GM23248 (cell line): ENCODE results near the gene GXYLT2. TPM values are rescaled to one million over a fixed set of nuclear protein-coding genes. Genes with fewer than 3 reads are reported as not detected.

Source experiments
- DNase-seq: peaks from one replicate; pipeline ENCODE4 v3.0.0-alpha.2; 2015
- H2AFZ ChIP-seq: fragments of 200-600 bp; sonication (generic); 2 replicates; pipeline ENCODE4 v1.6.1; 2016; ENCODE audit warnings: antibody characterized with exemption
- H3F3A ChIP-seq: fragments of 200-600 bp; sonication (generic); 2 replicates; pipeline ENCODE4 v1.6.1; 2016; ENCODE audit warnings: mild to moderate bottlenecking, antibody characterized with exemption, mixed run types; ENCODE audit not compliant: insufficient read depth
- H3K27ac ChIP-seq: fragments of 200-600 bp; sonication (generic); 2 replicates; pipeline ENCODE4 v1.5.1; 2016; ENCODE audit warnings: mild to moderate bottlenecking
- H3K27me3 ChIP-seq: fragments of 200-600 bp; sonication (generic); replicated peaks from 2 replicates; pipeline ENCODE4 v1.6.1; 2016; ENCODE audit warnings: mild to moderate bottlenecking; ENCODE audit not compliant: insufficient read depth
- H3K36me3 ChIP-seq: fragments of 200-600 bp; sonication (generic); 2 replicates; pipeline ENCODE4 v1.6.1; 2016; ENCODE audit warnings: low read depth, mild to moderate bottlenecking
- H3K4me1 ChIP-seq: fragments of 200-600 bp; sonication (generic); 2 replicates; pipeline ENCODE4 v1.6.1; 2016; ENCODE audit warnings: mild to moderate bottlenecking; ENCODE audit not compliant: insufficient read depth
- H3K4me2 ChIP-seq: fragments of 200-600 bp; sonication (generic); one replicate; pipeline ENCODE4 v1.6.1; 2016; ENCODE audit warnings: mild to moderate bottlenecking; ENCODE audit not compliant: unreplicated experiment
- H3K4me3 ChIP-seq: fragments of 200-600 bp; sonication (generic); 2 replicates; pipeline ENCODE4 v1.5.1; 2016; ENCODE audit warnings: mild to moderate bottlenecking
- H3K79me2 ChIP-seq: fragments of 200-600 bp; sonication (generic); 2 replicates; pipeline ENCODE4 v1.6.1; 2016; ENCODE audit warnings: mild to moderate bottlenecking; ENCODE audit not compliant: insufficient read depth
- H3K9ac ChIP-seq: fragments of 200-600 bp; sonication (generic); 2 replicates; pipeline ENCODE4 v1.6.1; 2016; ENCODE audit warnings: mild to moderate bottlenecking
- H3K9me2 ChIP-seq: fragments of 200-600 bp; sonication (generic); 2 replicates; pipeline ENCODE4 v1.6.1; 2016; ENCODE audit warnings: mixed run types, mild to moderate bottlenecking, moderate library complexity; ENCODE audit not compliant: insufficient read depth
- H3K9me3 ChIP-seq: fragments of 200-600 bp; sonication (generic); one replicate; pipeline ENCODE4 v1.6.1; 2017; ENCODE audit warnings: low read depth
- H4K20me1 ChIP-seq: fragments of 200-600 bp; sonication (generic); 2 replicates; pipeline ENCODE4 v1.6.0; 2016; ENCODE audit not compliant: insufficient read depth
- EZH2 ChIP-seq: fragments of 200-600 bp; sonication (generic); IDR thresholded peaks from 2 replicates; pipeline ENCODE4 v1.6.1; 2018; ENCODE audit warnings: antibody characterized with exemption, mild to moderate bottlenecking; ENCODE audit not compliant: insufficient read depth, poor library complexity, severe bottlenecking
- EZH2phosphoT487 ChIP-seq: fragments of 200-600 bp; sonication (generic); IDR thresholded peaks from 2 replicates; pipeline ENCODE4 v1.6.1; 2018; ENCODE audit warnings: antibody characterized with exemption, moderate library complexity, mild to moderate bottlenecking, low read depth; ENCODE audit not compliant: insufficient read depth
- WGBS, 2 experiments: methylation state at CpG; one replicate each; pipeline ENCODE4 v1.1.6; 2015 to 2017; ENCODE audit warnings: low lambda C conversion rate in 2 of 2, low coverage in 1 of 2; ENCODE audit errors: missing lambda C conversion rate in 2 of 2; 5-methylcytosine and 5-hydroxymethylcytosine counted together
- in situ Hi-C: fragments of 300-500 bp; cut with MboI; formaldehyde crosslinking; loops from 2 replicates; pipeline ENCODE4 v1.15.0; 2020
- polyA plus RNA-seq: library from polyadenylated mRNA; unstranded; fragments of >200 nt; fragmentation: Nextera tagmentation; extraction: Ambion mirVana; gene quantifications from 2 replicates; pipeline ENCODE4 v1.2.1, GENCODE V29; 2016
- total RNA-seq: library from RNA; depleted of rRNA; stranded (reverse); fragments of >200 nt; shearing (Covaris generic); gene quantifications from 2 replicates; pipeline ENCODE4 v1.2.3, GENCODE V29; 2014

Gene GXYLT2
- total and polyA plus RNA-seq, 2 experiments from 2014 or later: 1.2 to 13.2 TPM

DNA sequence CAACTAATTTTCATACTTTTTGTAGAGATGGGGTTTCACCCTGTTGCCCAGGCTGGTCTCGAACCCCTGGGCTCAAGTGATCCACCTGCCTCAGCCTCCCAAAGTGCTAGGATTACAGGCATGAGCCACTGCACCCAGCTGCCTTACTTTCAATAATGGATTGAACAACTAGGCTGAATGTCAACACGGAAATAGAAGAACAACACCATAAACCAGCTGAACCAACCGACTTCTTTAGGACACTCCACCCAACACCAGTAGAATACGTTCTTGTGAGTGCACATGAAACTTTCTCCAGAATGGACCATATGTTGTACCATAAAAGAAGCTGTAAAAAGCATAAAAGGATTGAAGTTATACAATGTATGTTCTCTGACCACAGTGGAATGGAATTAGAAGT is 42.9 kb downstream of the GXYLT2 start:
- no peaks in the 10 kb centered on the region for H3K79me2 ChIP-seq
- no peaks in the 10 kb centered on the region for H3K4me1 ChIP-seq
- H4K20me1 ChIP-seq: no peaks in the 10 kb centered on the region
- no peaks in the 10 kb centered on the region for H3K9me3 ChIP-seq
- H2AFZ ChIP-seq: no peak overlapping the region
- no peak overlapping the region for H3K27ac ChIP-seq
- H3K4me2 ChIP-seq: no peak overlapping the region
- H3K9ac ChIP-seq: no peak overlapping the region
- H3F3A ChIP-seq: no peaks in the 10 kb centered on the region
- no peak for DNase-seq
- in situ Hi-C loops: no loop called here
- no peaks in the 10 kb centered on the region for H3K36me3 ChIP-seq
- H3K4me3 ChIP-seq: no peak overlapping the region
- TF ChIP-seq EZH2phosphoT487 (no peak), EZH2 (no peak)
- no peaks in the 10 kb centered on the region for H3K9me2 ChIP-seq
- WGBS, 2 experiments: 81 to 83% methylated on average over 4 of the region's 4 CpGs
- no peaks in the 10 kb centered on the region for H3K27me3 ChIP-seq

DNA sequence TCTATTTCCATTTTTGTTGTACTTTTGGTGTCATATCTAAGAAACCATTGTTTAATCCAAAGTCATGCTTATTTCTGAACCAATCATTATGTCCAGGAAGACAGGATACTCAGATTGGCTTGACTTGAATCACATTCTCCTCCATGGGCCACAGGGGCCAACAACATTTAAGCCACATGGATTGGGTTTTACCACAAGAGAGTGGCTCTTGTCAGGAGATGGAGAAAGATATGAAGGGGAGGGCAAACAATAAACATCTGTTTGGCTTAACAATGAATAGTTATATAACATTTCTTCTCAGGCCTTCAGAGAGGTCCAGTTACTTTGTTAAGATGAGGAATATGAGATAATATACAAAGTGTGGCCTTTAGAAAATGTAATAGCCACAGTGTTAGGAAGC is 44.6 kb downstream of the GXYLT2 start:
- TF ChIP-seq EZH2phosphoT487 (no peak), EZH2 (no peak)
- in situ Hi-C loops: no loop called here
- Histone ChIP-seq H3K4me3 (no peak overlapping the region), H3F3A (0 out of 2 replicates have a peak, but pooled peaks cover 3% of the 10 kb centered on the region), H3K4me2 (no peak overlapping the region), H3K79me2 (no peaks in the 10 kb centered on the region), H3K4me1 (no peaks in the 10 kb centered on the region), H4K20me1 (no peaks in the 10 kb centered on the region), H3K36me3 (no peaks in the 10 kb centered on the region), H3K9me3 (no peaks in the 10 kb centered on the region), H3K27ac (no peak overlapping the region), H3K9me2 (no peaks in the 10 kb centered on the region), H2AFZ (no peak overlapping the region), H3K27me3 (no peaks in the 10 kb centered on the region), H3K9ac (no peak overlapping the region)
- no peak for DNase-seq

DNA sequence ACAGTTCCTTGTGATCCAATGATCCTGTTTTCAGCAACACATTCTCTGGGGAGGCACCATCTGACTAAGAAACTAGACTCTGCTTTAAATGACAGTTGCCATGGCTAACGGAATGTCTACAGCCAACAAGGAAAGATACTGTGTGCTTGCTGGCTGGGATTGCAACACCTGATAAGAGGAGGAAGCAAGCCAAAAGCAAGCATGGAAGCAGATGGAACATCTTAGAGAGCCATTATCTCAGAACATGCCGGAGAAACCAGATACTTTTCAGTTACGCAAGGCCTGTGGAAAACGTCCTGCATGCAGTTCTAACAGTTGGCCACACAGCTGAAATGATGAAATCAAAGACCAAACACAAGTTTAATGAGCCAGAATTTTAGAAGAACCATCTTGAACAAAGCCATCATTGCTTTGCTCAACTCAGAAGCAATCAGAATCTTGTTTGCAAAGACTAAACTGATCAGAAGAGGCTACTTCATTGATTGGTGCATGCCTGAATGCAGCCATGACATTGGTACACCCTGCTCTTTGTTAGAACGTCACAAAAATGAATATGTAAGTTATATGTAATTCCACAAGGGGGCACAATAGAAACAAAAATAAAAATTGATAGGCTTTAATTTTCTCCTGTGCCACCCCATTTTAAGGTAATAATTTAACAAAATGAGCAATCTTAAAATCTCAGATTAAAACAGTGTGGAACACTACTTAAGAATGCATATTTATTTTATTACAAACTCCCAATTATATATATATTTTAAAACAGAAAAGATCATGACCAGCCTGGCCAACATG is 50.8 kb downstream of the GXYLT2 start:
- Histone ChIP-seq H2AFZ (peak overlapping the region; percentile 76), H3K9me3 (no peaks in the 10 kb centered on the region), H3K4me2 (peak overlapping the region; percentile 77), H3K9ac (peak overlapping the region; percentile 56), H3K27ac (peak overlapping the region; percentile 76), H3K79me2 (no peaks in the 10 kb centered on the region), H3F3A (peaks cover 25% of the 10 kb centered on the region; the same call in 1 of the 2 replicates), H3K36me3 (no peaks in the 10 kb centered on the region), H3K4me3 (peak overlapping the region; percentile 44), H3K9me2 (no peaks in the 10 kb centered on the region), H4K20me1 (no peaks in the 10 kb centered on the region), H3K4me1 (peaks cover 14% of the 10 kb centered on the region; the same call in 1 of the 2 replicates), H3K27me3 (no peaks in the 10 kb centered on the region)
- DNase-seq: peak; percentile 92
- in situ Hi-C loops: no loop called here
- no peak for TF ChIP-seq EZH2phosphoT487
- TF ChIP-seq EZH2: no peak
- WGBS, 2 experiments: 2 to 3% methylated on average over 5 of the region's 5 CpGs

DNA sequence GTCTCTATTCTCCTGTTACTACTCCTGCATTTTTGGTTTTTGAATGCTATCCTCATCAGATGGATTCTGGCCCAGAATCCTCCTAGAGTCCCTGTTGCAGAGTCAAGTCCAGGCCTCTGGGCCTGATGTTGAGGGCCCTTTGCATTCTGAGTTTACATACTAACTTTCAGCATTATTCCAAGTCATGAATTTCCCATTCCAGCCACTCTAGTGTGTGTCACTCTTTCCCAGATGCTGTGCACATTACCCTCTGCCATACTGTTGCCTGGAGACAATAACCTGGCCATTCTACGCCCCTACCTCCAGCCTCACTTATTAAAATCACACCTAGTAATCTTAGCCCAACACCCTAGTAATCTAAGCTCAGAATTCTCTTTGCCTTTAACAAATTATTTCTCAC is 53.4 kb downstream of the GXYLT2 start:
- 88 to 93% methylated on average over 1 of the region's 1 CpG for WGBS, 2 experiments
- TF ChIP-seq EZH2phosphoT487 (no peak), EZH2 (no peak)
- in situ Hi-C loops: loop anchor here (10.0 kb wide), 1 partner anchor 114 kb away; no protein-coding TSS in a partner anchor

More for the DNA sequence above, 53.4 kb downstream of the GXYLT2 start:
- Histone ChIP-seq H3K4me1 (peaks cover 20% of the 10 kb centered on the region), H3F3A (peaks cover 31% of the 10 kb centered on the region), H3K9ac (no peak overlapping the region), H4K20me1 (no peaks in the 10 kb centered on the region), H3K36me3 (no peaks in the 10 kb centered on the region), H3K27me3 (no peaks in the 10 kb centered on the region), H3K9me2 (no peaks in the 10 kb centered on the region), H3K4me3 (no peak overlapping the region), H3K4me2 (no peak overlapping the region), H3K9me3 (no peaks in the 10 kb centered on the region), H2AFZ (no peak overlapping the region), H3K27ac (no peak overlapping the region), H3K79me2 (no peaks in the 10 kb centered on the region)
- no peak for DNase-seq
